Placental pericyte (primary cell): ENCODE measurements around the gene ARPC5. TPM values are rescaled to one million over a fixed set of nuclear protein-coding genes. Genes with fewer than 3 reads are reported as not detected.

Experiments used
- total RNA-seq: library from RNA; depleted of rRNA; stranded (reverse); fragments of >200 nt; gene quantifications from 2 replicates; pipeline ENCODE4 v1.2.3, GENCODE V29; 2012

The ARPC5 gene
- 99.1 and 262 TPM in 2 replicates for total RNA-seq

DNA sequence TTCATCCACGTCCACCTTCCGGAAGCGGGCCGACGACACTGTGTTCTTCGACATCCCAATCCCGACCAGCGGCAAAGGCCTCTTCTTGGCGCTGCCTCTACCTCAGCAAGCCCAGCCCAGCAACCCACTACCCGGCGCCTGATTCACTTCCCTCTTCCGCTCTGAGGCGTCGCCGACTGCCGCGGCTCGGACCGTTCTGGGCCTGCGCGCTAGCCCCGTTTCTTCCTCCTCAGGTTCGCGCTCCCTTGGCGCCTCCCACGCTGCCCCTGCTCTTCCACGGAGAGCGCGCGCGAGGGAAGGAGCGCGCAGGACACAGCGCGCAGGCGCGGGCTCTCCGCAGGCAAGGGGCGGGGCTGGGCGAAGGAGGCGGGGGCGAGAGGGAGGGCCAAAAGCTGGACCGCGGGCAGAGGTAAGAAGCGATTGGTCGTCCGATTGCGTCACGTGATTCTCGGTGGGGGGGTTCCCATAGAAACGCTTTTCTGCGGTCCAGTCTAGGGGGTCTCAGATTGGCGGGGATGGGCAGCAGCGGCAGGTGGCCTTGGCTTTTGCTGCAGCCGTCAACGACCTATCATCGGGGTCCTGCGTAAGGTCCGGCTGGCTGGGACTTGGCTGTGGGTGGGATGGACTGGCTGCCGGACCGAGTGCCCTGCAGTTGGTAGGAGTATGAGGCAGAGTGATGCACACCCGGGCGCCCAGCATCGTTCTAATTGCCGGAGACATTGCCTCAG lies at the start of gene ARPC5:
ARPC5 (minus strand) TSS at position 178 of the 728 bp plus-strand sequence; CDS start at position 54, 124 bp downstream.

DNA sequence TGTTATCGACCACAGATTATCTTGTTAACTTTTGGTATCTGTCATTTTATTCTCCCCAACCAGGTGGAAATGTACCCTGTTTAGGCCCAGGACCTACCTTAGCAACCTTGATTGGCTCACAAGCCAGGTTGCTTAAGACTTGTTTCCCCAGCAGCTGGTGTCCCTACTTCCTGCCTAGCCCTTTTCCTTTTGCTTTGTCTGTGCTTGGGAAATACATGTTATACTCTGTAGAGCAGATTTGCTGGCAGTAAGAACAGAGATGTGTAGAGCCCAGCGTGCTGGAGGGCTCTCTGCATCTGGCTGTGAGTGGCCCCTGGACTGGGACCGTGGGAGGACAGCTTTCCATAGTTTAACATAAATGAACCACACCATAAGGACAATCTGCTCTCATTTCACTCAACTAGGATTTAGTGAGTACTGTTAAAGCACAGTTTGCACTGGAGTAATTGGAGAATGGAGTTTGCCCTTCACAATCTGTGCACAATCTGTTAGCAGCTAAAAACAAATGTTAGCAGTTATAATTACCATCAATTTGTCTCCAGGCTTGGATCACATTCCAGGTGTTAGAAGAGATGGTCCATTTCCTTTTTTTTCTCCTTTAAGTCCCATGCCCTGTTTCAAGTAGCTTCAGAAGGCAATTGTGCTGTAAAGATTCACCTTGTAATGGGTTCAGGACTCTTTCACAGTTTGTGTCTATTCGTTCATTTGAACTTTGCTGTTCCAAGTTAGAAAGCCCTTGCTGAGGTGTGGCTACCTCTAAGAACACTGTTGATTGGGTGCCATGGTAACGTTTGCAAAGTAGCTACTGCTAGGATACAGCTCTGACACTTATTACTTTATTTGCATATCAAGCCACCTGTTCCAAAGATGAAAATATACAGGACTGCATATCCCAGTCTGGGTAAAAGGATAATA lies 17.2 kb upstream of the ARPC5 start, which contains the start of gene APOBEC4:
APOBEC4 (minus strand) TSS at position 770 of the 915 bp plus-strand sequence. CDS start 4,535 bp downstream, outside the sequence.

DNA sequence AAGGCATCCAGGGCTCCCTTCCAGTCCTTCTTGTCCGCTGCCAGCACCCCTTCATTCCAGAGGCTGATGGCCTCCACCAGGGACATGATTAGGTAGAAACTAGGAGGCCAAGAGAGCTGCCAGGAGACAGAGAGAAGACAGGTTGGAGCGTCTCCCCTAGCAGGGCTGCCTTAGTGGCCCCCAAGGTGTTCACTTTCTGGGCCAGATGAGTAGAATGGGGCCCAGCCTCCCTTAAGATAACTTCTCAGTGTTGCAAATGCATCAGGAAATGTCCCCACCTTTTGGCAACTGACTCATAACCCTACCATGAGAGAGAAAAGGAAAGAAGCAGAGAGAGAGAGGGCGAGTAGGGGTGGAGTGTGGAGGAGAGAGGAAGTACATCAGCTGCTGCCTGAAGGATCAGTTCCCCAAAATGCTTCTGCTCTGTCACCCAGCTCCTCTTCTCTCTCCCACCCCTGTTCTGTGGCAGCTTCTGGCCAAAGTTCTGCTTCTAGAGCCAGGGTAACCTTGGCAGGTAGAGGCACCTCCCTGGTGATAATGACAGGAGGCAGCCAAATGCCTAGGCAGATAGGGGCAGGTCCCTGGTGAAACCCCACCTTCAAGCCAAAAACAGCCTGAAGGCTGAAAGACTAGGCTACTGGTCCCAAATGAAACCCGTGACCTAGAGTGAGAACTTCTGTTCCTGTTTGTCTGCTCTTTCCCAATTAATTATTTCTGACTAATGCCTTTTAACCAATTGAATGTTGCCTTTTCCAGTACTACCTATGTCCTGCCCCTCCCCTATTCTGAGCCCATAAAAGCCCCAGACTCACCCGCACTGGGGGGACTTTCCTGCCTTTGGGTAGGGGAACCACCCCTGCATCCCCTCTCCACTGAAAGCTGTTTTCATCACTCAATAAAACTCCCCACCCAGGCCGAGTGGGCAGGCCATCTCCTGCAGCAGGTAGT lies 45.1 kb downstream of the ARPC5 start, which contains the start of gene NCF2:
NCF2 (minus strand) TSS at position 216 of the 948 bp plus-strand sequence; CDS start at position 86, 130 bp downstream.

Other genes starting within 250 kb of the ARPC5 start
- 0.22 and 6.0 TPM in 2 replicates for gene NMNAT2, start 217.4 kb downstream of the ARPC5 start, total RNA-seq
- gene SMG7, start 163.3 kb downstream of the ARPC5 start, total RNA-seq, result 21.4 and 33.5 TPM in 2 replicates
- 0.14 TPM in 1 of 2 replicates, not detected in the other for gene NCF2, start 45.3 kb downstream of the ARPC5 start, total RNA-seq
- gene APOBEC4, start 17.5 kb upstream of the ARPC5 start, total RNA-seq, result under 0.01 TPM in 1 of 2 replicates, not detected in the other
- gene RGL1, start 169.3 kb upstream of the ARPC5 start, total RNA-seq, result 28.7 and 35.1 TPM in 2 replicates